ENCODE data around the gene HEPN1.

The HEPN1 gene

GRCh38 chr11:124874571-124875255 is 44.3 kb upstream of the HEPN1 start:
- in situ Hi-C loops (cut with HindIII; ENCODE audit: low sequenced_read_pairs), result no loop called here
- no peak overlapping the region for H3K4me3 ChIP-seq (ENCODE audit: low read depth, low read length)
- no peak for TF ChIP-seq CTCF (IDR thresholded peaks at IDR 0.05; ENCODE audit: low read depth, low read length)
- no peak for DNase-seq (ENCODE audit: low read depth, low spot score)

GRCh38 chr11:124875401-124875800 is 43.6 kb upstream of the HEPN1 start:
- H3K4me3 ChIP-seq (ENCODE audit: low read depth, low read length), result peak overlapping the region; percentile 54
- no peak for DNase-seq (ENCODE audit: low read depth, low spot score)
- TF ChIP-seq CTCF (IDR thresholded peaks at IDR 0.05; ENCODE audit: low read depth, low read length), result no peak
- in situ Hi-C loops (cut with HindIII; ENCODE audit: low sequenced_read_pairs), result no loop called here

- peak overlapping the region; percentile 54 for H3K4me3 ChIP-seq (ENCODE audit: low read depth, low read length)
These were observed 42.9 kb upstream of the HEPN1 start for GRCh38 chr11:124875943-124876817.

GRCh38 chr11:124876818-124877630 is 42.0 kb upstream of the HEPN1 start:
- H3K4me3 ChIP-seq (ENCODE audit: low read depth, low read length), result peak overlapping the region; percentile 54
- no peak for TF ChIP-seq CTCF (IDR thresholded peaks at IDR 0.05; ENCODE audit: low read depth, low read length)
- in situ Hi-C loops (cut with HindIII; ENCODE audit: low sequenced_read_pairs), result no loop called here
- DNase-seq (ENCODE audit: low read depth, low spot score), result no peak

More at GRCh38 chr11:124875943-124876817, 42.9 kb upstream of the HEPN1 start:
- TF ChIP-seq CTCF (IDR thresholded peaks at IDR 0.05; ENCODE audit: low read depth, low read length), result peak; percentile 75
- in situ Hi-C loops (cut with HindIII; ENCODE audit: low sequenced_read_pairs), result no loop called here
- peak; percentile 97 for DNase-seq (ENCODE audit: low read depth, low spot score)

GRCh38 chr11:124877631-124877909 is 41.5 kb upstream of the HEPN1 start:
- no peak for TF ChIP-seq CTCF (IDR thresholded peaks at IDR 0.05; ENCODE audit: low read depth, low read length)
- peak overlapping the region; percentile 54 for H3K4me3 ChIP-seq (ENCODE audit: low read depth, low read length)
- no peak for DNase-seq (ENCODE audit: low read depth, low spot score)
- in situ Hi-C loops (cut with HindIII; ENCODE audit: low sequenced_read_pairs), result no loop called here
